ENCODE results near the gene KRTAP12-4.
"Not testable (repeated sequence)": the region's sequence is repeated elsewhere in the genome, so short reads cannot be mapped to it uniquely, and the experiment has no call there.

KRTAP12-4 gene

DNA sequence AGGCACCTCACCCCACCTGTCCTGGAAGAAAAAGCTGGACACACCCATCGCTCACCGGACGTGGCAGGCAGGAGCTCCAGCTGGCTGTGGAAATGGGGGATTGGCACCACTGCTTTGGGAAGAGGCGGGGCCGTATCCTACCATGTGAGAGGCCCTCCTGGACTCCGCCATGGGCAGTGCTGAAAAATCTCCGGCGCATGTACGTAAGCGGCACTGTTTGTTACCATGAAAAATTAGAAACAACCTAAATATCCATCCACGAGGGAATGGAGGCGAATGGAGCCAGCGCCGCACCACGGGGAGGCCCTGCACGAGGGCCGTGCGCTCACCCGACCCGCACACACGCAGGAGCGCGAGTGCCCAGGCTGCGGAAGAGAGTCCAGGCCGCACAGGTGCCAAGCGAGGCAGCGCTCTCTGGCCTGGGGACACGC is 39.5 kb downstream of the KRTAP12-4 start:
- Mint-ChIP-seq H3K36me3 (peaks cover 10% of the 10 kb centered on the region), H3K9me3 (peaks cover 13% of the 10 kb centered on the region), H3K27ac (no peak overlapping the region), H3K4me1 (peaks cover 53% of the 10 kb centered on the region), H3K4me3 (no peak overlapping the region), H3K27me3 (no peaks in the 10 kb centered on the region)

- no peak overlapping the region for H3K27ac Mint-ChIP-seq
- peaks cover 8% of the 10 kb centered on the region for H3K36me3 Mint-ChIP-seq
- H3K27me3 Mint-ChIP-seq = no peaks in the 10 kb centered on the region
- peaks cover 45% of the 10 kb centered on the region for H3K4me1 Mint-ChIP-seq
- no peak overlapping the region for H3K4me3 Mint-ChIP-seq
- peaks cover 13% of the 10 kb centered on the region for H3K9me3 Mint-ChIP-seq
These were observed 40.3 kb downstream of the KRTAP12-4 start for GRCh38 chr21:44614161-44614631.

DNA sequence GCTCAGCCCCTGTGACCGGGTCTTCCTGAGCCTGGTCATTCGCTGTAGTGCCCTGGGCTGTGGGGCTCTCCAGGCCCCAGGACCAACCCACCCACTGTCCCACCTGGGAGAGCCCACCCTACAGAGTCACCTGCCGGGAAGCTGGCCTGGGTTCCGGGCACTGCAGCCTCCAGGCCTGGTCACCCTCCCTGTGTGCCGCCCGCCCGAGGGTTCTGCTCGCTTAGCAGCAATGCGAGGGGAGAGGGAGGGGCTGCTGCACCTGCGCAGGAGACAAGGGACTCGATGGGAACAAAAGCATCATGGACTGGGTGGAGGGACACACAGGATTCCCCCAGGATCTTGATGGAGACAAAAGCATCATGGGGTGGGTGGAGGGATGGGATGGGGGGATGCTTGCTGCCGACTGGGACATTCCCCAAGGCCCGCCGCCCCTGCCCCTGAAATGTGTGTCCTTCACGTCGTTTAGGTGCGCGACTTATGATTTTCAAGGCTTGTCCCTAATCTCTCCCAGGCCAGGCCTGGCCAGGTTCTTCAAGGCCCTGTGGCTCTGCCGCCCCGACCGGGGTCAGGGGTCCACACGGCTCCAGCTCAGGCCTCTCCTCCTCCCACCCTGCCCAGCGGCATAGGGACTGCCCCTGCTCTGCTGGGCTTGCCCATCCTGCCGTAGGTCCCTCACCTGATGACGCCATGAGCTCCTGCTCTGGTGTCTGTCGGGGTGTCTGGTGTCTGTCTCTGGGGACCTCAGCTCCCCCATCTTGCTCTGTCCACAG is 40.9 kb downstream of the KRTAP12-4 start:
- H3K36me3 Mint-ChIP-seq = peaks cover 7% of the 10 kb centered on the region
- H3K4me1 Mint-ChIP-seq = peaks cover 39% of the 10 kb centered on the region
- peaks cover 14% of the 10 kb centered on the region for H3K9me3 Mint-ChIP-seq
- H3K4me3 Mint-ChIP-seq = no peak overlapping the region
- H3K27ac Mint-ChIP-seq = no peak overlapping the region
- no peaks in the 10 kb centered on the region for H3K27me3 Mint-ChIP-seq

- H3K36me3 Mint-ChIP-seq = peaks cover 7% of the 10 kb centered on the region
These were observed 41.7 kb downstream of the KRTAP12-4 start for GRCh38 chr21:44612669-44613229.

DNA sequence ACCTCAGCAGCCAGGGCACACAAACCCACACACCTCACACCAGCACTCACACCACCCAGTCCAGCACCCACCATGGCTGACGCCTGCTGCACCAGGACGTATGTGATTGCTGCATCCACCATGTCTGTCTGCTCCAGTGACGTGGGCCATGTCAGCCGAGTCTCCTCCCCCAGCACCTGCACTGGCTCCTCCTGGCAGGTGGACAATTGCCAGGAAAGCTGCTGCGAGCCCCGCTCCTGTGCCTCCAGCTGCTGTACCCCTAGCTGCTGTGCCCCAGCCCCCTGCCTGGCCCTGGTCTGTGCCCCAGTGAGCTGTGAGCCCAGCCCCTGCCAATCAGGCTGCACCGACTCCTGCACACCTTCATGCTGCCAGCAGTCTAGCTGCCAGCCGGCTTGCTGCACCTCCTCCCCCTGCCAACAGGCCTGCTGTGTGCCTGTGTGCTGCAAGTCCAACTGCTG is 42.4 kb downstream of the KRTAP12-4 start, which contains the start of gene KRTAP10-8:
TSS of gene KRTAP10-8 (plus strand) at position 51 of the 458 bp plus-strand sequence. CDS start at position 73, 22 bp downstream.
- Mint-ChIP-seq H3K4me1 (peaks cover 24% of the 10 kb centered on the region), H3K36me3 (peaks cover 7% of the 10 kb centered on the region), H3K4me3 (no peak within 1 kb of the TSS), H3K9me3 (peaks cover 14% of the 10 kb centered on the region), H3K27ac (no peak within 1 kb of the TSS), H3K27me3 (no peaks in the 10 kb centered on the region)

More at GRCh38 chr21:44612669-44613229, 41.7 kb downstream of the KRTAP12-4 start:
- H3K4me1 Mint-ChIP-seq = peaks cover 31% of the 10 kb centered on the region
- H3K4me3 Mint-ChIP-seq = no peak overlapping the region
- peaks cover 14% of the 10 kb centered on the region for H3K9me3 Mint-ChIP-seq
- H3K27me3 Mint-ChIP-seq = no peaks in the 10 kb centered on the region
- no peak overlapping the region for H3K27ac Mint-ChIP-seq

DNA sequence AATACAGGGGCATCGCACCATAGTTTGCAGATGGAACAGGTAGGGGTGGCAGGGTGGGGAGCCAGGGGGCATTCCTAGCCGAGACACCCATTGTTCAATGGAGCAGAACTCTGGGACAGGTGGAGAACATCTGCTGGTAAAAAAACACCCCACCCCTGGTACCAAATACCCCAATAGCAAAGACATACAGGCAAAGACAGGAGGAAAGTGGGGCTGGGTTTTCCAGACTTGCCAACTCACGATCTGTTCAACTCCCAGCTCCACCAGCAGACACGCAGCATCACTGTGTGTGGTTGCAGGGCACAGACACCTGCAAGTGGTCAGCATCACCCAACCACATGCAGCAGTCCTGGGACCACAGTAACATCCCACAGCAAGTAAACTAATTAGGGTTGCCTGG is 42.9 kb downstream of the KRTAP12-4 start:
- Mint-ChIP-seq H3K27me3 (no peaks in the 10 kb centered on the region), H3K27ac (no peak overlapping the region), H3K4me1 (peaks cover 19% of the 10 kb centered on the region), H3K36me3 (peaks cover 7% of the 10 kb centered on the region), H3K4me3 (no peak overlapping the region), H3K9me3 (peaks cover 14% of the 10 kb centered on the region)

- not testable (repeated sequence) for H3K36me3 Mint-ChIP-seq, H3K4me3 Mint-ChIP-seq, H3K27me3 Mint-ChIP-seq, H3K27ac Mint-ChIP-seq, H3K4me1 Mint-ChIP-seq
- peaks cover 14% of the 10 kb centered on the region for H3K9me3 Mint-ChIP-seq
These were observed 44.2 kb downstream of the KRTAP12-4 start for GRCh38 chr21:44610157-44610843.

- Mint-ChIP-seq H3K27me3 (no peaks in the 10 kb centered on the region), H3K27ac (no peak overlapping the region), H3K4me1 (peaks cover 5% of the 10 kb centered on the region), H3K4me3 (no peak overlapping the region), H3K36me3 (peaks cover 7% of the 10 kb centered on the region), H3K9me3 (peaks cover 14% of the 10 kb centered on the region)
These were observed 45.3 kb downstream of the KRTAP12-4 start for GRCh38 chr21:44609193-44609592.

DNA sequence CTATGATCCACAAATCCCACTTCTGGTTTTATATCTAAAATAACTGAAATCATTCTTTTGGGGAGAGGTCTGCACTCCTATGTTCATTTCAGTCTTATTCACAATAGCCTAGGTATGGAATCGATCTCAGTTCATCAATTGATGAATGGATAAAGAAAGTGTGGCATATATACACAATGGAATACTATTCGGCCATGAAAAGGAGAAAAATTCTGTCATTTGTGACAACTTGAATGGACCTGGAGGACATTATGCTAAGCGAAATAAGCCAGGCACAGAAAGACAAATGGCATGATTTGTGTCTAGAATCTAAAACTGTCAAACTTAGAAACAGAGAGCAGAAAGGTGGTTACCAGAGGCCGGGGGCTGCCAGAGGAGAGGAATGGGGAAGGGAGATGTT is 48.0 kb downstream of the KRTAP12-4 start:
- peaks cover 7% of the 10 kb centered on the region for H3K36me3 Mint-ChIP-seq
- peaks cover 14% of the 10 kb centered on the region for H3K9me3 Mint-ChIP-seq
- H3K27ac Mint-ChIP-seq = no peak overlapping the region
- H3K4me3 Mint-ChIP-seq = no peak overlapping the region
- no peaks in the 10 kb centered on the region for H3K4me1 Mint-ChIP-seq
- H3K27me3 Mint-ChIP-seq = no peaks in the 10 kb centered on the region

Measured in activated naive CD4-positive, alpha-beta T cell treated with anti-CD3 and anti-CD28 coated beads, Interleukin-2, amount 50 U/mL, for 24 hours (primary cell).